AG04450 (cell line): Measurements from ENCODE around the gene YARS1. TPM values are rescaled to one million over a fixed set of nuclear protein-coding genes. Genes with fewer than 3 reads are reported as not detected.

ENCODE experiments used
- CTCF ChIA-PET: fragments of 300-600, 350-600 bp; formaldehyde crosslinking; extraction: SDS; loops from one replicate; lab custom pipeline; 2022; ENCODE audit warnings: antibody characterized with exemption, inconsistent platforms; lab: Charles Lee
- POLR2A ChIA-PET: fragments of 350-600 bp; formaldehyde crosslinking; extraction: SDS; loops from one replicate; lab custom pipeline; 2021; ENCODE audit warnings: antibody characterized with exemption, inconsistent platforms; lab: Yijun Ruan, JAX
- DNase-seq: peaks from one replicate; pipeline ENCODE4 v3.0.0-alpha.2; 2011; ENCODE audit warnings: low read depth, low spot score
- H3K27ac ChIP-seq: one replicate; pipeline ENCODE4 v1.5.1; 2012; ENCODE audit warnings: low read depth, low read length, control low read depth
- H3K27me3 ChIP-seq: one replicate; pipeline ENCODE4 v1.6.0; 2012; ENCODE audit warnings: low read length; ENCODE audit not compliant: control insufficient read depth, insufficient read depth
- H3K4me3 ChIP-seq: 2 replicates; pipeline ENCODE4 v1.5.1; 2011; ENCODE audit warnings: mild to moderate bottlenecking, low read depth, low read length, control low read depth
- H3K9me3 ChIP-seq: 2 replicates; pipeline ENCODE4 v1.5.1; 2012; ENCODE audit warnings: low read length; ENCODE audit not compliant: control insufficient read depth, insufficient read depth
- polyA plus RNA-seq: library from polyadenylated mRNA; depleted of rRNA; stranded (reverse); fragments of >200 nt; gene quantifications from 2 replicates; pipeline ENCODE4 v1.2.3, GENCODE V29; 2011
- TF ChIP-seq, protein P1 (sequence below): IDR thresholded peaks from 2 replicates; pipeline ENCODE4 v1.5.1; 2011; ENCODE audit warnings: low read depth, low read length, control low read depth, inconsistent platforms

Gene YARS1
- polyA plus RNA-seq, 1 experiment, result 105 TPM

DNA sequence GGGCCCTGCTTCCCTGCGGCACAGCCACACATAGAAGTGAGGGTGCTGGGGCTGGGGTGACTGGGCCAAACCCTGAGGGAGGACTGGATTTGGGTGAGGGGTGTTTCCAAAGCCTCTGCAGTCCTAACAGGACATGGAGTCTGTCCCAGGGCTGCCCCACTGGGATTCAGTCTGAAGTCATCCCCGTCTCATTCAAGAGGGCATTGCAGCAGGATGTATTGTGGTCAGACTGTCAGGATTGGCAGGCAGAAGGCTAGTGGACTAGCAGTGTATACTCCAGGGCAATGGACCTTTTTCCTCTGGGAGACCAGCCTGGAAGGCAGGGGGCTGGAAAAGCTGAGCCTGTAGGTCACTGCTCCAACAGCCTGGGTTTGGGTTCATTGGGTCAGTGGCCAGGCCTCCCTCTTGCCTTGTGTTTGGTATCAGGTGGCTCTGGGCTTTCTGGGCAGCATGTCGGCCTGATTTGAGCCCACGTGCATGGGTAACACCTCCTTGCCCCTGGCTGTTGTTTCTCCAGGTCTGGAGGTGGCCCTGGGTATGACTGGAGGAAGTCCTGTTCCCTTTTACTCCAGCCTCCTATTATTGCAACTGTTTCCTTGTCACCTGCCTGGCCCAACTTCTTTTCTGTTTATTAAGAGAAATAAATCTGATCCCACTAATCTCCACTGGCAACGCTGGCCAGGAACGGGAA, 73.6 kb downstream of the YARS1 start:
- Histone ChIP-seq H3K27me3 (no peaks in the 10 kb centered on the region), H3K4me3 (peak overlapping the region; percentile 68), H3K27ac (no peak overlapping the region), H3K9me3 (no peaks in the 10 kb centered on the region)
- POLR2A ChIA-PET, result no interaction called here
- no peak for DNase-seq
- TF ChIP-seq, protein P1, sequence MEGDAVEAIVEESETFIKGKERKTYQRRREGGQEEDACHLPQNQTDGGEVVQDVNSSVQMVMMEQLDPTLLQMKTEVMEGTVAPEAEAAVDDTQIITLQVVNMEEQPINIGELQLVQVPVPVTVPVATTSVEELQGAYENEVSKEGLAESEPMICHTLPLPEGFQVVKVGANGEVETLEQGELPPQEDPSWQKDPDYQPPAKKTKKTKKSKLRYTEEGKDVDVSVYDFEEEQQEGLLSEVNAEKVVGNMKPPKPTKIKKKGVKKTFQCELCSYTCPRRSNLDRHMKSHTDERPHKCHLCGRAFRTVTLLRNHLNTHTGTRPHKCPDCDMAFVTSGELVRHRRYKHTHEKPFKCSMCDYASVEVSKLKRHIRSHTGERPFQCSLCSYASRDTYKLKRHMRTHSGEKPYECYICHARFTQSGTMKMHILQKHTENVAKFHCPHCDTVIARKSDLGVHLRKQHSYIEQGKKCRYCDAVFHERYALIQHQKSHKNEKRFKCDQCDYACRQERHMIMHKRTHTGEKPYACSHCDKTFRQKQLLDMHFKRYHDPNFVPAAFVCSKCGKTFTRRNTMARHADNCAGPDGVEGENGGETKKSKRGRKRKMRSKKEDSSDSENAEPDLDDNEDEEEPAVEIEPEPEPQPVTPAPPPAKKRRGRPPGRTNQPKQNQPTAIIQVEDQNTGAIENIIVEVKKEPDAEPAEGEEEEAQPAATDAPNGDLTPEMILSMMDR, result no peak
- CTCF ChIA-PET, result interaction anchor here (1.0 to 3.1 kb wide), 4 partner anchors 29 to 31 kb away, joined by 3 to 14 read pairs (median 4); no protein-coding TSS in a partner anchor

DNA sequence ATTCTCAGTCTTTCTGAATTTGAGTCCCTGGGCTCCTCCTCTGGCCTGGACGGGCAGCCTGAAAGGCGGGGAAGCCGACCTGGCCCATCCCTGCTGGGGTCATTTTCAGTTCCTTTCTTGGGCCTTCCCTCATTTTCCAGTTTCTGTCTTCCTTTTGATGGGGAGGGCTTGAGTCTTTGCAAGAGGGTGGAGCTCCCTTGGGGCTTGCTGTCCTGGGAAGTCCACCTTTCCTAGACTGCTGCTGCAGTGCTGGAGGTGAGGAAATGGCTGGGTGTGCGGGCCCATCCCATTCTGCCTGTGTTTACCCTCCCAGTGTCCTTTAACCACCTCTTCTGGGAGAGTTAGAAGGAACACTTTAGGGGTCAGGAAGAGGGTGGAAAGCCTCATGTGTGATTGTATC, 74.2 kb downstream of the YARS1 start:
- H3K9me3 ChIP-seq, result no peaks in the 10 kb centered on the region
- TF ChIP-seq, protein P1, result no peak
- H3K27ac ChIP-seq, result no peak overlapping the region
- CTCF ChIA-PET, result interaction anchor here (1.3 to 3.1 kb wide), 2 partner anchors 30 to 31 kb away, joined by 6 to 14 read pairs; no protein-coding TSS in a partner anchor
- POLR2A ChIA-PET, result no interaction called here
- DNase-seq, result no peak
- H3K4me3 ChIP-seq, result peak overlapping the region; percentile 68
- H3K27me3 ChIP-seq, result no peaks in the 10 kb centered on the region

DNA sequence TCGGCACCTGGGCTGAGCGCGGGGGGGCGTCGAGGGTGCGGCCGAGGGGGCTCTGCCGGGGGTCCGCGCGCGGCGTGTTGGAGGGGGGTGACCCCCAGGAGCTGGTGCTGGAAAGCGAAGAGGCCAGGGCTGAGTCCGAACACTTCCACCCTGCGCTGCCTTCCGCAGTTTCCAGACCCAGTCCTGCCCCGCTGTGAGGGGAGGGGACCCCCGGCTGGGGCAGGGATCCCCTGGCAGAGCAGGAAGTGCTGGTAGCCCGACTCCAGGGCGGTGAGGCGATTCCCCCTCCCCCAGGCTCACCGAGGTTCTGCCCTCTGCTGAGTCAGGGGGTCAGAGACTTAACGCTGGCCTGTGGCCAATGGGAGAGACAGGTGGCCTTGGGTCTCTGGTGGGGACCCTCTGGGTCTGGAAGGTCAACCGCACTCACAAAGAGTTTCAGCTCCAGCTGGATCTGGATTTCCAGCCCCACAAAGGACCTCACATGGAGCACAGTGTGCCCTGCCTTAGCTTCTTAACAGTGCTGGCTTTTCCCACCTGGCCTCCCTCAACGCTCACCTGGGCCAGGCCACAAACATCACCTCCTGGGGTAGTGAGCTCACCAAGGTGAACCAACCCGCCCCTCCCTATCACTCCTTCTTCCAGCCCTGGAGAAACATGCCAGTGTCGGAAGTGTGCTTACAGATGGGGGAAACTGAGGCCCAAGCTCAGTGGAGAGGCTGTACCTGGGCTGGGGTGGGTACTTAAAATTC, 74.8 kb downstream of the YARS1 start:
- Histone ChIP-seq H3K27me3 (no peaks in the 10 kb centered on the region), H3K9me3 (no peaks in the 10 kb centered on the region), H3K27ac (no peak overlapping the region), H3K4me3 (peak overlapping the region; percentile 68)
- TF ChIP-seq, protein P1, result no peak
- DNase-seq, result no peak
- POLR2A ChIA-PET, result interaction anchor here (0.6 kb wide), 1 partner anchor 80 kb away, joined by 3 read pairs; no protein-coding TSS in a partner anchor
- CTCF ChIA-PET, result interaction anchor here (0.6 to 3.1 kb wide), 3 partner anchors 30 to 217 kb away, joined by 4 to 14 read pairs (median 6); no protein-coding TSS in a partner anchor

DNA sequence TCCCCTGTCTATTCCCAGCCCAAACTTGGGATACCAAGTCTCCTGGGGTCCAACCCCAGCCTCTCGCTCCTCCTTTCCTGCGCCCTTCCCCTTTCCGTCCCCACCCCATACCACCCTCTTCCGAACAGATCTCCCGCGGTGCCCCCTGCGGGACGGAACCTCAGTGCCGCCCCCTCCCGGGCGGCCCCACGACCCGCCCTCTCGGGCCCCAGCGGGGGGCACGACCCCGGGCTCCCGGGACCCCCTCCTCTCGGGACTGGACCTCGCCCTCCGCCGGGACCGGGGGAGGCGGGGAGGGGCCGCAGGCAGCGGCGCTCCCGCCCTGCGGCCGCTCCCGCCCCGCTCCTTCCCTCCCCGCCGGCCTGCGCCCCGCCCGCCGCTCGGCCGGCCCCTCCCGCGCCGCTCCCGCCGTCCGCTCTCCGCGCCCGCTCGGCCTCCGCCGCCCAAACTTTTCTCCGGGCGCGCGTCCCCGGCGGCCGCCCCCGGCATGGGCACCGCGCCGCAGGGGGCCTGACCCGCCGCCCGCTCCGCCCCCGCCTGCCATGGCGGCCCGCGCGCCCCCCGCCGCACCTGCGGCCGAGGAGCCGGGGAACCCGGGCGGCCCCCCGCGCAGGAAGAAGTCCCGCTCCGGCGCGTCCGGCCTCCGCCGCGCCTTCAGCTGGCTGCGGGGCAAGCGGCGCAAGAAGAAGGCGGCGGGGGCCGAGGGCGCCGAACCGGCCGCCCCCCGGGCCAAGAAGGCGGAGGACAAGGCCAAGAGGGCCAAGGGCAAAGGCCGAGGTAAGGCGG, 75.6 kb downstream of the YARS1 start:
- H3K27ac ChIP-seq, result no peak overlapping the region
- CTCF ChIA-PET, result interaction anchor here (0.6 to 3.1 kb wide), 3 partner anchors 29 to 216 kb away, joined by 4 to 14 read pairs (median 6); no protein-coding TSS in a partner anchor
- POLR2A ChIA-PET, result no interaction called here
- DNase-seq, result no peak
- TF ChIP-seq, protein P1, result peak; percentile 47
- peak overlapping the region; percentile 68 for H3K4me3 ChIP-seq
- no peaks in the 10 kb centered on the region for H3K9me3 ChIP-seq
- H3K27me3 ChIP-seq, result no peaks in the 10 kb centered on the region
